ENCODE results near the gene ARHGAP4.
A peak's percentile ranks its signal among the peaks of the same experiment; 100 is the strongest.

The ARHGAP4 gene

DNA sequence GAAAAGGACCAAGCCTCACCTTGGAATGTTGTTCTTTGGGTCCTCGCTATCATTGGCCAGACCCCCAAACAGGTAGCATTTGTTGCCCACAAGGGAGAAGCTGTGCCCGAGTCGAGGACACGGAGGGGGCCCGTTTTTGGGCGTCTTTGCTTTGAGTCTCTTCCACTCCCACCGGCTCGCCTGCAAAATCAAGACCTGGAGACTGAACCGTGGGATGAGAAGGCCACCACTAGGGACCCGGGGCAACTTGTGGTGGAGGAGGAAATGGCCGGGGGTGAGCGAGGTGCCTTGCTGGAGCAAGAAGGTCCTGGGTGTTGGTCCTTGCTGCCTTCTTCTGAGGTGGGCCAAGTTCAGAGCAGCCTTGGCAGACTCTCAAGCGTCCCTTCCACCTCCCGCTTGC is 38.0 kb upstream of the ARHGAP4 start:
- DNase-seq (ENCODE audit: low read depth in 4 of 4, low spot score in 1 of 4): no peak

DNA sequence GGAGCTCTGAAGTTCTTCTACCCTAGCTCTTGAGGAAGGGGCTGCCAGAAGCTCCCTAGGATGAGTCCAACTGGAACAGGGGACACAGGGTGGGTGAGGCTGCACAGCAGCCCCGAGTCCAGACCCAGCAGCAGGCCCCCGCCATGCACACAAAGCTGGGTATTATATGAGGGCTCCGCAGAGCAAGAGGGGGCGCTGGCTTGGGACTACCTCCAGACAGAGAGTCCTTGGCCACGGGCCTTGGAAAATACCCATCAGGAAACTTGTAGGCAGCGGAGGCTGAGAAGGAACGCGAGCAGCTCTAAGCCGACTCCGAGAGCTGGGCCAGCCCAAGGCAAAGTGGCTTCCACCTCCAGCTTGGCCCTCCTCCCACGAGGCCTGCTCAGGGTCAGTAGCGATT is 37.5 kb upstream of the ARHGAP4 start:
- DNase-seq (ENCODE audit: low read depth in 4 of 4, low spot score in 1 of 4): no peak

DNA sequence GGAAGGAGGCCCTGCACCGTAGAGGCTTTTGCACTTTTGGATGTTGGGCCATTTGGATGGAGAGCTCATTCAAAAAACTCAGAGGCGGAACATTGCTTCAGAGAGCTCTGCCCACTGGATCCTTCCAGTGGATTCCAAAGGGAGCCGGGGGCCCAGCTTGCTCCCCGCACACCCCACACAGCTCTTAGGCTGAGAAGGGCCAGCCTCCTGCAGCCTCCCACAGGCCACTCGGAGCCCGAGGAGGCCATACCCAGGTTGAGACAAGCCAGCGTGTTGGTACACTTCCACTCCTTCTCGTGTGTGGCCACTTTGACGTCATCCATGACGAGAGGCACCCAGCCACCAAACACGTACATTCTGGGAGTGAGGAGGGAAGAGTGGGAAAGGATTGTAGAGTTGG is 35.2 kb upstream of the ARHGAP4 start:
- DNase-seq (ENCODE audit: low read depth in 4 of 4, low spot score in 1 of 4): no peak

DNA sequence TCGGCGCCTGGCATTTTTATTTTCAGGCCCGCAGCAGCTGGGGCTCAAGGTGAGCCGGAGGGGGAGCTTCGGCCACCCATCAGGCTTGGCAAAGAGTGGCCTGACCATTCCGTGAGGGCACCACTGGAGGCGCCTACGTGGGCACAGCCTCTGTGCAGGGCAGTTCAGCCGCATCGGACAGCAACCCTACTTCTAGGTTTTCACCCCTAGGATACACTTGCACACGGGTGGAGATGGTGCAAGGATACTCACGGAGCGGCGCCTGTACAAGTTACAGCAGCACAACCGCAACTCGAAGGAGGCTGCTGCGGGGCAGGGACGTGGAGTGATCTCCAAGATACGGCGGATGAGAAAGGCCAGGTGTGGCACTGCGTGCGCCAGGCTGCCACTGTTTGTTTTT is 34.7 kb upstream of the ARHGAP4 start:
- no peak for DNase-seq (ENCODE audit: low read depth in 4 of 4, low spot score in 1 of 4)

DNA sequence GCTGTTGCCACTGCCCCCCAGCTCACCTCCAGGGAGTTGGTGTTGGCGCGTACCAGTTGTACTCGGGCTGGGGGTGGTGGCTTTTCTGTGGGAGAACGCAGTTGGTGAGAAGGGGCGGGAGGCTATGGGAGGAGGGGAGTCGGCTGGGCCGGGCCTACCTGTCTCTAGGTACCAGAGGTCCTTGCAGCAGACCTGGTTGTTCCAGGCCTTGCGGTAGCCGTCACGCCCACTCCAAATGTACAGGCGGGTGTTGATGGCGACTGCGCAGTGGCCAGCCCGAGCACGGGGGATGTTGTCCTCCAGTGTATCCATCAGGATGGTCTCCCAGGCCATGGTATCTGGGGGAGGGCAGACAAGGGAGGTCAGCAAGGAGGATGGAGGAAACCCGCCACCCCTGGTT is 34.0 kb upstream of the ARHGAP4 start:
- no peak for DNase-seq (ENCODE audit: low read depth in 4 of 4, low spot score in 1 of 4)

DNA sequence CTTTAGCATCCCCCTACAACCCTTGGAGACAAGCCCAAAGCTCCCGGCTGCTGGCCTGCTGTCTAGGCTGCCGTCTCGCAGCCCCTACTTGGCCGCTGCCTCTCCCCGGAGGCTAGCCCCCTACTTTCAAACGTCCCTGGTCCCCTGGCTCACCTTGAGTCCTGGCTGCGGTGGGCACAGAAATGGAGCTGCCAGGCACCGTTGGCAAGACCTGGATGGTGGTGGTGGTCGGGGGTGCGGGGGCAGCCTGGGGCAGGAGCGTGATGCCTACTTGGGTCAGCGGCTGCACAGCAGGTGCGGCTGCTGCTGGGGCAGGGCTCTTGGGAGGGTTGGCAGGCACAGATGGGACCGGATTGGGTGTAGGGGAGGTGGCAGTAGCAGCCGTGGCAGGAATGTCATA is 33.6 kb upstream of the ARHGAP4 start:
- DNase-seq (ENCODE audit: low read depth in 4 of 4, low spot score in 1 of 4): no peak

DNA sequence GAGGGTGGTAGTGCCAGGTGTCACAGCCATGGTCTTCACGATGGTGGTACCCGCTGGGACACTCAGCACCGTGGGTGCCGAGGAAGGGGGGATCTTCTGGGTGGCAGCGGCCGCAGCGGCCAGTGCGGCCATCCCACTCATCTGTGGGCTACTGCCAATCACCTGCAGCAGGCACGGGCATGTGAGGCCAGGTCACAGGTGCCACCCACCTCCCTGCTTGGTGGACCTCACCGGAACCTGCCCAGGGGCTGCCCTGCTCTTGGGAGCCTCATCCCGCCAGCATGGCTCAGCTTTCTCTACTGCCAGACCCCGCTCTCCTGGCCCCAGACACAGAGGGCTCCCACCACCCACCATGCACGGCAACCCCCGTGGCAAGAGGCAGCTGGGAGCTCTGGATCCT is 32.5 kb upstream of the ARHGAP4 start:
- DNase-seq (ENCODE audit: low read depth in 4 of 4, low spot score in 1 of 4): no peak

DNA sequence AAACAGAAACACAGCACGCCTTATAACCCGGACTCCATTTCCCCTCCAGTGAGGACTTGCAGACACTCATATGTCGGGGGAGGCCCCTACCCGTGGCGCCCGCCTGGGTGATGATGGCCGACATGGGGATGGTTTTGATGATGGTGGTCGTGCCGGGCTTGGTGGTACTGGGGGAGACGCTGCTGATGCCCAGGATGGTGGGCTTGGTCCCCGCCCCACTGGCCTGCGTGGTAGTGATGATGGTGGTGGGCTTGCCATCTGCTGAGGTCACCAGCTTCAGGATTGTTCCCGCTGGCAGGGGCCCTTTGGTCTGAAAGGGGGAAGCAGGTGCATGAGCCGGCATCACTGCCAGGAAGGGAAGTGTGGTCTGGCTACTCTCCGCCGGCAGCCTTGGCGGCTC is 31.2 kb upstream of the ARHGAP4 start:
- DNase-seq (ENCODE audit: low read depth in 4 of 4, low spot score in 1 of 4): no peak

DNA sequence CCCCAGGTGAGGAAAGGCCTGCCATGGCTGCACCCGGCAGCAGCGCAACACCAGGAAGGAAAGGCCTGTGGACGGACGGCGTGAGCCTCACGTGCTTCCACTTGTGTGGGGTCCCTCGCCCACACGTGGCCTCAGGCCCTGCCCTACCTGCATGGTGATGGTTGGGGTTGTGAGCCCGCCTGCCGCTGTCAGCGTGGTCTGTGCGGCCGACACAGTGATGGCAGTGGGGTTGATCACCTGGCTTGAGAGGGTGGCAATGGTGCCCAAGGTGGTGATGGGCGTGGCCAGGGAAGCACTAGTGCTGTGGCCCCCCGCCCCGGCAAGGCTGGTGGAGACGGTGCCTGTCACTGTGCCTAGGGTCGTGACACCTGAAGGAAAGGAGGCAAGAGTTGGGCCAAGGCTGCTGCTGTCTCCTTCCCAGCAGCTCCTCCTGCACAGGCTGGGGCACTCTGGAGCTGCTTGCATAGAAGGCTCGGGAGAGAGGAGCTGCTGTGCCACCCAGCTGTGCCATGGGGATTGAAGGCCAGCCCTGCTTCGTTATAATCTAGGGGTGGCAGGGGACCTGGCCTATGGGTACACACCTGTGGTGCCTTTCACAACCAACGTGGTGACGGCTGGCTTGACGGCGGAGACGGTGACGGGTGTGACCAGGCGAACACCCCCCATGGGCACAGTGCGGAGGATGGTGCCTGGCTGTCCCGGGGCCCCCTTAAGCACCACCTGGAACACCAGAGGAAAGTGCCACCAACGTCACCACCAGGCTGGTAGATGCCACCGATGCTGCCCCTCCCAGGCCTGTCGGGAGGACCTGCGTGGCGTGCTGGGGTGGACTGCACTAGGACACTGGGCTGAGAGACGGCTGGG is 30.2 kb upstream of the ARHGAP4 start:
- no peak for DNase-seq (ENCODE audit: low read depth in 4 of 4, low spot score in 1 of 4)

DNA sequence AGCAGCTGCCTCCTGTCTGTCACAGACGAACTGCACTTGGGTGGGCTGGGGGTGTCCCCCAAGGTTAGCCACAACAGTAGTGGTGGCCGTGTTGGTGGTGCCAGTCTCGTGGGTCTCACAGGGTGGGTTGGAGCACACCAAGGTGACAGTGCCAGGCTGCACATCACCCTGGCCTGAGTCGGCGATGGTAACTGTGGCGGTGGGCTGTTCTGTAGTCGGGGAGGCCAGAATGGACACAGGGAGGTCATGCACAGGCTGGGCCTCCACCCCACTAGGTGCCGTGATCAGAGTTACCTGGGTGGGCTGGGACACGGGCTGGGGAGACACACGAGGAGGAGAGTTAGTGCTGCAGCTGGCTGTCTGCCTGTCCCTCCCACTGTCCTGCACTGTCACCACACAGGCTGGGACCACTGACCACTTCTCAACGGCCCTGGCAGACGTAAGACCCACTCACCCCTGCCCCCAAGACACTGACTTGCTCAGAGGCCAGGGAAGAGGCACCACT is 29.2 kb upstream of the ARHGAP4 start:
- DNase-seq (ENCODE audit: low read depth in 4 of 4, low spot score in 1 of 4): no peak

DNA sequence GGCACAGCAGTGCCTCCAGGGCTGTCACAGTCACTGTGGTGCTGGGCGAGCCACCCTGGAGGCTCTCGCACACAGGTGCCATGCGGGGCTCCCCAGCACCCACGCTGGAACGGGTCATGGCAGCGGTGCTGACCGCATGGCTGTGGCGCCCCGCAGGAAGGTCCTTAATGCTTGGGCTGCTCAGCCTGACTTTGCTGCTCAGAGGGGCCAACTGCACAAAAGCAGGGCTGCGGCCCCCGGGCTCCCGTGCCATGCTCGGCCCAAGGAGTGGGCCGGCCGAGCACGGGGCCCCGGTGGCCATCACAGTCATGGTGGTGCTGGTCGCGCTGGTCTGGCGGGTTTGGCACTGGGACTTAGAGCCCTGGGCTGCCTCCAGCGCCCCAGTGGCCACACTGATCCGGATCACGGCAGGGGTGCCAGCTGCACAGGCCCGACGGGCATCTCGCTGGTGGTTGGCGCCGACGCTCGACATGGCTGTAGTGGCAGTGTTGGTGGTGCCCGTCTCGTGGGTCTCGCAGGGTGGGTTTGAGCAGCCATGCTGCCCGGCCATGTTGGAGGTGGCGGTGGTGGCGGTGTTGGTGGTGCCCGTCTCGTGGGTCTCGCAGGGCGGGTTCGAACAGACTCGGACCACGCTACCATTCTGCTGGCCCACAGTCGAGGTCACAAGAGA is 28.6 kb upstream of the ARHGAP4 start:
- DNase-seq (ENCODE audit: low read depth in 4 of 4, low spot score in 1 of 4): no peak

DNA sequence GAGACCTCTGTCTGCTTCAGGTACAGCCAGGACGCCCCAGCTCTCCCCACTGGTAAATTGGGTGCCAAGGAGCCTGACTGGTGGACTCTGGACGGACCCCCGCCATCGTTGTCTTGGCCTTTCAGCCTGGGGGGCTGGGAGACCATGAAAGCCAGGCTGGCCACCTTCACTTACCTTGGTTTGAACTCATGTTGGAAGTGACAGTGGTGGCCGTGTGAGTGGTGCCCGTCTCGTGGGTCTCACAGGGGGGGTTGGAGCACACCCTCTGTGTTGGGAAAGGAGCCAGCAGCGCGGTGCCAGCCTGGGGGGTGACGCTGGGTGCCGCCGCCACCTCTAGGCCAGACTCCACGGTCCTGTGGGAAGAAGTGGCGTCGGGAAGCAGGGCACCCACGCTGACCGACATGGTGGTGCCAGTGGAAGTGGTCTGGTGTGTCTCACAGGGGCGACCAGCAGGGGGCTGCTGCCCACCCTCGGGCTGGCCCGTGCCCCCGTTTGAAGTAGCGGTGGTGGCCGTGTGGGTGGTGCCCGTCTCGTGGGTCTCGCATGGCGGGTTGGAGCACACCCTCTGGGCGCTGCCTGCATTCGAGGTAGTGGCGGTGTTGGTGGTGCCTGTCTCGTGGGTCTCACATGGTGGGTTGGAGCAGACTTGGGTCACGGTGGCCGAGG is 28.0 kb upstream of the ARHGAP4 start:
- no peak for DNase-seq (ENCODE audit: low read depth in 4 of 4, low spot score in 1 of 4)

DNA sequence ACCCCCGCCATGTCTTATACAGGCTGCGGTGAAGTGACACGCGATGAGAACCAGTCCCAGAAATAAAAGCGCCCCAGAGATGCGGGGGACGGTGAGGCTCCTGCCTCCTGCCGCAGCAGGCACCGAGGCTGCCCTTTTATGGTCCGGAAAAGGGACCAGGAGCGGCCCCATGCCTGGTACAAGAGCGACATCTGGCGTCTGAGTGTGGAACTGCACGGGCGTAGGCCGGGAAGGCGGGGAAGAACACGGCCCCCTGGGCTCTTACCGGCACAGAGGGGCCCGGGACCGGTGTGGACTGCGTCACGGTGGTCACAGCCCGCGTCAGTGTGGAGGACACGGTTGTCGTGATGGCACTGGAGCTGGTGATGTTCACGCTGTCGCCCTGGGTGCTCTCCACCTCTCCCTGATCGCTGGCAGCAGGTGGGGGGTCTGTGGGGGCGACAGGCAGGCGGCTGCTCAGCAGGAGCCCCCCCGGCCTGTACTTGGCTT is 27.3 kb upstream of the ARHGAP4 start:
- peak; percentile 49 to 78 (median 54) for DNase-seq (ENCODE audit: low read depth in 4 of 4, low spot score in 1 of 4)

DNA sequence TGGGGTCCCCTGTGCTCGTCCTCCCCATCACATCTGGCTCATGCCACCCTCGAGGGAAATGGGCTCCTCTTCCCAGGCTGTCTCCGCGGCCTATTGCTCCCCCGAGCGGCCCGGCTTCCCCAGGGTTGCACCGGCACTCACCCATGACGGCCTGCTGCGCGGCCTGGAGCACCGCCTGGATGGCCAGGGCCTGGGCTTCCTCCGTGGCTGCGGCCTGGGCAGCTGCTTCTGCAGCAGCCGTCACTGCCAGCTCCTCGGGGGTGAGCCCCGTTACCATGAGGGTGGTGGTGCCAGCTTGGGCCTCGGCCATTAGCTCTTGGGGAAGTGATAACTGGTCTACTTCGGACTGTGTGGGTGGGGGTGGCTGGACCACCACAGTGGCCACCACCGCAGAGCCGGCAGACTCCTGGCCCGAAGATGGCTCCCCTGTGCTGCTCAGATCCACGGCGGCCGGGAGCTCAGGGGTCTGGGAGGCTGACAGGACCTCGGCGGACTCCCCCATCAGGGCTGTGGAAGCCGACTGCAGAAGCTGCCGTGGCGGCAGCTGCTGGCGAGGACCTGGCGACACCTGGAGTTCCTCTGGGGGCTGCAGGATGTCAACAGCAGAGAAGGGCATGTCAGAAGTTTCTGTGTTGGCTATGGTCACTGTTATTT is 26.4 kb upstream of the ARHGAP4 start:
- no peak for DNase-seq (ENCODE audit: low read depth in 4 of 4, low spot score in 1 of 4)

DNA sequence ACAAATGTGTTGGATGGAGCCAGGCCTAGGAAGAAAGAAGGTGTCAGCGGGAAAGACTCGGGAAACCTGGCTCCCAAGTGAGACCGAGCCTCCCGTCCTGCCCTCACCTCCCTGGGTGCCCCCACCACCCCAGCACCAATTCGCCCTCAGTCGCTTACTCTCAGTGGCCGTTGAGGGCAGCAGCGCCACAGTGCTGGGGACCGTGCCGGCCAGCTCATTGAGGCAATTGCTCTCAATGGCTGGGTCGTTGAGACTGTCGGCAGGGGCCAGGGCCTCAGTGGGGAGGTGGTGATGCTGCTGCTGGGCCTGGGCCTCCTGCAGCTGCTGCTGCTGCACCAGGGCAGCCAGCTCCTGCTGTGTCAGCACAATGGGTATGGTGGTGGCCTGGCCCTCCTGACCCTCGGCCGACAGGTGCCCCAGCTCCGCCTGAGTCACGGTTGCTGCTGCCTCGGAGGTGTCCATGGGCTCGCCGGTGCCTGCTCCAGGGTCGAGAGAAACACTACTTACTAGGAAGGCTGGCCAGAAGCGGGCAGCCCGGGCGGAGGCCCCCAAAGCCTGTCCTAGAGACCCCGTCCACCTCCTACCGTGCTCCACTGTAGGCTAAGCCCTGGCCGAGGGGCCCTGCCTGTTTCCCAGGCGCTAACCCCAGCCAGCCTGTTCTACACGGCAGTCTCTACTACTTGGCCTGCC is 25.8 kb upstream of the ARHGAP4 start:
- no peak for DNase-seq (ENCODE audit: low read depth in 4 of 4, low spot score in 1 of 4)

DNA sequence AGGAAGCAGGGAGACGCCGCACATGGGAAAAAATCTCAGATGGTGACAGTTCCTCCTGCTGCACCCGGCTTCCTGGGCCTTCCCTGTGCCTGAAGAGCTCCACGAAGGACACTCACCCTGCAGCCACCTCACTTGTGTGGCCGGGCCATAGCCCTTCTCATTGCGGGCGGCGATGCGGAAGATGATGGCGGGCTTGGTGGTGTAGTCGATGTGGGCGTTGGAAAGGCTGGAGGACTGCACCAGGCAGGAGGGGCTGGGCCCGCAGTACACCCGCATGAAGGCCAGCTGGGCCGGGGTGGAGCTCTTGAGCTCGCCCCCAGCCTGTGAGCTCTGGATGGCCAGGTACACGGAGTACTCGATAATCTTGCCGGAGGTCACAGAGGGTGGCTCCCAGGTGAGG is 24.1 kb upstream of the ARHGAP4 start:
- no peak for DNase-seq (ENCODE audit: low read depth in 4 of 4, low spot score in 1 of 4)

DNA sequence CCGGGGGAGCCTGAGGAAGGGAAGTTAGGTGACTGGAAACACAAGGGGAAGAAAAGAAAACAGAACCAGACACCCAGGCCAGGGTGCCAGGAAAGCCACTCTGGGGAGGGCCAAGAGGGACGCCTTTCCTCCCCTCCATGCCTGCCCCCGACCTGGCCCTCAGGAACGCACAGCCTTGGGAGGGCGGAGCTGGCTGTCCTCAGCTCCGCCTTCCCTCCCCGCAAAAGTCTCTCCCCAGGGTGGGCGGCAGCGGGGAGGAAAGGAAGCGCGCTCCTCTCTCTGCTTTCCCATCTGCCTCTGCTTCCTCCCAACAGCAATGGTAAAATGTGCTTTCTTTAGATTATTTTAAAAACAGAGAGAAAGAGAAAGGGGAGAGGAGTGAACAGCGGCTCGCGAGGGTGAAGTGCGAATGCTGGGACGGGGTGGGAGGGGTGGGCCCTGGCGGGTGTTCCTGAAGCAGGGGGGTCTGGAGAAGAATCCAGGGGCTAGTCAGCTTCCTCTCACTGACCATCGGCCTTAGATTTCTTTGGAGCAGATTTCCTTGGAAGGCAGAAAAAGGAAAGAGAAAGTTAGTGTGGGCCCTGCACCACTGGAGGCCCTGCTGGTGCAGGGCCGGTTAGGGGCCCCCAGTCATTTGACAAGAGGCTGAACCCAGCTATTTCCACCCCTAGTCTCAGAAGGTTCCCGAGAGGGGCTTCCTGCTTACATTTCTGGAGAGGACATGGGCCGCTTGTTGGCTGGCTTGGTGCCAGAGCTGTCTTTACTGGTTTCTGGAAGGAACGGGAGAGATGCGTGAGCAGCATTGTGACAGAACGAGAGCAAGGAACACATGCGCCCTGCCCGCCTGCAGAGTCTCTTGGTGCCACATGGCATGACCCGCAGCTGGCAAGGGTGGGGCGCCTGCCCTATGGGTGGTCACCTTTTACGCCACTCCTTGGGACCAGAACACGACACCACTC is 23.1 kb upstream of the ARHGAP4 start:
- DNase-seq (ENCODE audit: low read depth in 4 of 4, low spot score in 1 of 4): no peak

DNA sequence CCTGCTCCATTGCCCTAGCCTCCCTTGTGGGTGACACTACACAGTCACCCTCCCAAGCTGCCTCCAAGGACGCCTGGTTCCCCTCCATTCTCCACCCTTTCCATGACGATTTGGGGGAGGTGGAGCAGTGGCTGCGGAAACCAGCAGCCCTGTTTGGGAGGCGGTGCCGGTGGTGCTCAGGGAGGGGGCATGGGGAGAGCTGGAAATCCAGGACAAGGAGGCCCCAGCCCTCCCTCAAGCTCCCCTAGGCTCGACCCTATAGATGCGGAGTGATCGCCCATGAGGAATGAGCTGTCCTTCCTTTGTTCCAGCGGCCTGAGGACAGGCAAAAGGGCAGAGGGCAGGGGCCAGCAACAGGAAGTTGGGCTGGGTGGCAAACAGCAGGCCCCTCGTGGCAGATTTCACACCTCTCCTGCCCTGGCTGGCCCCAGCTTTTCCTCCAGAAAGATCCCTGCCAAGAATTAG is 22.0 kb upstream of the ARHGAP4 start:
- DNase-seq (ENCODE audit: low read depth in 4 of 4, low spot score in 1 of 4): no peak

DNA sequence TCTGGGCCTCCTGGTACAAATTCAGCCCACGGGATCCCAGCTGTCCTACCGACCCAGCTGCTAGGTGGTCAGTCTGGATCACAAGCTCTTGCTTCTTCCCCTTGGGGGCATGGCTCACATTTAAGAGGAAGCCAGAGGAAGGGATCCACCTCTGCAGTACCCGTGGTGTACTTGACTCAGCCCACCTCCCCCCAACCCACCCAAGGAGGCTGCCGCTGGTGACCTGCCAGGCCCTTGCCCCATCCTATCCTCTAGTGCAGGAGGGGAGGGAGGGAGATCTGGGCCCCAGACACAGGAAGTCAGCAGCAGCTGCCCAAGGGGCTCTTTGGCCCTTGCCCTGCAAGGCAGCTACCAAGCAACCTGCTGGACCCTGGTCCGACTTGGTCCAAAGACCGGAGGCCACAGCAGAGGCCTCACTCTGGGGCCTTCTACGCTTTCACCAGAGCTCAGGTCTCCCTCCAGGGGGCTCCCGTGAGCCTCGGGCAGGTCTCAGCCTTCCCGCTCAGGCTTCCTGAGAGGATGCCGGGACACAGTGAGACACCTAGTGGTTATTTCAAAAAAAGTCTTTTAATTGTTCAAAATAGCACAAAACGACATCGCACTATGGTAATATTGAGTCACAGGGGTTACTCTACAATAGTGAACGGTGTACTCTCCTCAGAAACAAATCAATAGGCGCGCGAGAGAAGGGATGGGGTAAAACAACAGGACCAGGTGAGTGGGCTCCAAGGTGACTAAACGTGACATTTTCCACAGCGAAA is 21.1 kb upstream of the ARHGAP4 start:
- DNase-seq (ENCODE audit: low read depth in 4 of 4, low spot score in 1 of 4): peak in 2 of 4 experiments; percentile 59 to 61

Data from stimulated activated CD4-positive, alpha-beta T cell treated with anti-CD3 and anti-CD28 coated beads, Interleukin-1b, Interleukin-23, amount 100 ng/mL, for 24 hours (primary cell).